ENCODE results near the gene COMT. TPM values are rescaled to one million over a fixed set of nuclear protein-coding genes. Genes with fewer than 3 reads are reported as not detected.

The COMT gene
- total RNA-seq, 1 donor from 2014 or later = 221 TPM

DNA sequence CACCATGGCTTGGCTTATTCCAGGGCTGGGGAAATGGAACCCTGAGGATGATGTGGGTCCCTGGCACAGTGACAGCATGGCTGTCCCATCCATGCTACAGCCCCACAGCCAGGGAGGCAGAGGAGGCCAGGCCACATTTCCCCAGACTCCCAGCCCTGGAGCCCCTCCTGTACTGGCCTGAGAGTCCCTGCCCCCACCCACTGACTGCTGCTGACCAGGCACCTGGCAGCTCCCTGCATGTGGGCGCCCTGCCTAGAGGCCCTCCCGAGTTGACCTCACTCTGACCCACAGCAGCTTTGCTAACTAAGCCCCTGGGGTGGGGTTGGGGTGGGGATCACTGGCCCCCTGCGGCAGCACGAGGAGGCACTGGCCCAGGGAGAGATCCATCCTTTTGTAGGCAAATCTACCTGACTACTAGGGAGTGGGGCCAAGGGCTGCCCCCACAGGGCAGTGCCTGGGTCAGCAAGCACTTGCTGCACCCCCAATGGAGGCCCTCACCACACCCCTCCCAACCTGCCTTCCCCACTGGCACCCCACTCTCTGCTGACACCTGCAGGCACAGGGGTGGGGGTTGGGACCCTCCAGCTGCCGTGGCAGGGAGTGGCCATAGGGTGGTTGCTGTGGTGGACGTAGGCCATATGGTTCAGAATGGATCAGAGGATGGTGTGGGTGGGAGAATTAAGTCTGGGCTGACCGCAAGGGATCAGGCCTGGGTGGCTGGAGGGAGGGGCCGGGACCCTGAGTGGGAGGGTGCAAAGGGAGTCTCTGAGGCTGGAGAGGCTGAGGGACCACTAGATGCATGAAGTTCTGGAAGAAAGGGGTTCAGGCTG, 57.6 kb downstream of the COMT start:
- Histone ChIP-seq H3K4me3 (ENCODE audit: low read depth, low read length) (no peak overlapping the region), H3K27me3 (ENCODE audit: control insufficient read depth, insufficient read depth, low read length) (peaks cover 4% of the 10 kb centered on the region), H3K36me3 (ENCODE audit: control insufficient read depth, insufficient read depth, low read length) (no peaks in the 10 kb centered on the region)
- FAIRE-seq (no peak), DNase-seq (ENCODE audit: low read depth) (no peak)
- TF ChIP-seq, protein P1, sequence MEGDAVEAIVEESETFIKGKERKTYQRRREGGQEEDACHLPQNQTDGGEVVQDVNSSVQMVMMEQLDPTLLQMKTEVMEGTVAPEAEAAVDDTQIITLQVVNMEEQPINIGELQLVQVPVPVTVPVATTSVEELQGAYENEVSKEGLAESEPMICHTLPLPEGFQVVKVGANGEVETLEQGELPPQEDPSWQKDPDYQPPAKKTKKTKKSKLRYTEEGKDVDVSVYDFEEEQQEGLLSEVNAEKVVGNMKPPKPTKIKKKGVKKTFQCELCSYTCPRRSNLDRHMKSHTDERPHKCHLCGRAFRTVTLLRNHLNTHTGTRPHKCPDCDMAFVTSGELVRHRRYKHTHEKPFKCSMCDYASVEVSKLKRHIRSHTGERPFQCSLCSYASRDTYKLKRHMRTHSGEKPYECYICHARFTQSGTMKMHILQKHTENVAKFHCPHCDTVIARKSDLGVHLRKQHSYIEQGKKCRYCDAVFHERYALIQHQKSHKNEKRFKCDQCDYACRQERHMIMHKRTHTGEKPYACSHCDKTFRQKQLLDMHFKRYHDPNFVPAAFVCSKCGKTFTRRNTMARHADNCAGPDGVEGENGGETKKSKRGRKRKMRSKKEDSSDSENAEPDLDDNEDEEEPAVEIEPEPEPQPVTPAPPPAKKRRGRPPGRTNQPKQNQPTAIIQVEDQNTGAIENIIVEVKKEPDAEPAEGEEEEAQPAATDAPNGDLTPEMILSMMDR (IDR thresholded peaks at IDR 0.05; ENCODE audit: insufficient read depth, low read length, severe bottlenecking) = no peak

DNA sequence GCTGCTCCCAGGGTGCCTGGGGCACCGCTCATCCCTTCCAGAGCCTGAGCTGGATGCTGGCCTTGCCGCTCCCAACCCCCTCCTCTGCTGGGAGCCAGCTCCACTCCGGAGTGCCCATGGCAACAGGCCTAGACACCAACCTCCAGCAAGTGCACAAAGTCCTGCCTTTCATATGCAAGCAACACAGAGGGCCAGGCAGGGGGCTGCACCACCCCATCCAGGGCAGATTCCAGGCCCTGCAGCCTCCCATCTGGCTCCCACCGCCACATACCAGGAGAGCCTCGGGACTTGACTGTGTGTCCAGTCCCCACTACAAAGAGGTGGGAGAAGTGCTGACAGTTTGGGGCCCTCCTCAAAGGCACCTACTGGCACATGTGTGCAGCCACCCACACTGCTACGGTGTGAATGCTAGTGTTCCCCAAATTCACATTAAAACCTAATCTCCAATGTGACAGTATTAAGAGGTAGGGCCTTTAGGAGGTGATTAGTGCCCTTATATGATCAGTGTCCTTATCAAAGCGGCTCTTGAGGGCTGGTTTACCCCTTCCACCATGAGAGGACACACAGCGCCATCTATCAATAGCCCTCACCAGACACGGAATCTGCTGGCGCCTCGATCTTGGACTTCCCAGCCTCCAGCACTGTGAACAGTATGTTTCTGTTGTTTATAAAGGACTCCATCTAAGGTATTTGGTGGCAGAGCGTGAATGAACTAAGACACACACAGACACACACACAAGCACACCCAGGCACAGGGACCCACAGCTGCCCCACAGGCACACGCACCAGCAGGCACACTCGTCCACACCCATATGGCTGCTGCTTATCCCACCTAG, 58.9 kb downstream of the COMT start:
- no peak for FAIRE-seq
- Histone ChIP-seq H3K27me3 (ENCODE audit: control insufficient read depth, insufficient read depth, low read length) (peaks cover 4% of the 10 kb centered on the region), H3K4me3 (ENCODE audit: low read depth, low read length) (no peak overlapping the region), H3K36me3 (ENCODE audit: control insufficient read depth, insufficient read depth, low read length) (no peaks in the 10 kb centered on the region)
- DNase-seq (ENCODE audit: low read depth) = no peak
- TF ChIP-seq, protein P1 (IDR thresholded peaks at IDR 0.05; ENCODE audit: insufficient read depth, low read length, severe bottlenecking) = no peak

DNA sequence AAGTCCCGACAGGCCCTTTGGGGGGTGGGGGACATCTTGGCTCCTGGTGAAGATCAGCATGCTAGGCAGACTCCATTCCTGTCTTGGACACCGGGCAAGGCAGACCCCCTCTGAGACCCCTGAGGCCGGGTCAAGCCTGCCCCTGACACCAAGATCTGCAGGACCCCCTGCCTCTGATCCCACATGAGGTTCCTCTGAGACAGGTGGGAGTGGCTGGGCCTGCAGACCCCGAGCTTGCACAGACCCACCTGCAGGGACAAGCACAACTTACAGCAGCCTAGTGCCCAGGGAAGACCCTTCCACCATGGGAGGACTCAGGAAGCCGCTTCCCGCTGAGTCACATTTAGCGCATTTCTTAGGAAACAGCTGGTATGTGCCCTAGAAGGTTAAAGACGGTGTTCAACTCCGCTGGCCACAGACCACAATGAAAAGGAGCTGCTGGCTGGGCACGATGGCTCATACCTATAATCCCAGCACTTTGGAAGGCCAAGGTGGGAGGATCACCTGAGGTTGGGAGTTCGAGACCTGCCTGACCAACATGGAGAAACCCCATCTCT, 59.6 kb downstream of the COMT start:
- no peaks in the 10 kb centered on the region for H3K36me3 ChIP-seq (ENCODE audit: control insufficient read depth, insufficient read depth, low read length)
- TF ChIP-seq, protein P1 (IDR thresholded peaks at IDR 0.05; ENCODE audit: insufficient read depth, low read length, severe bottlenecking) = no peak
- no peak overlapping the region for H3K4me3 ChIP-seq (ENCODE audit: low read depth, low read length)
- FAIRE-seq (no peak), DNase-seq (ENCODE audit: low read depth) (no peak)
- peaks cover 4% of the 10 kb centered on the region for H3K27me3 ChIP-seq (ENCODE audit: control insufficient read depth, insufficient read depth, low read length)

DNA sequence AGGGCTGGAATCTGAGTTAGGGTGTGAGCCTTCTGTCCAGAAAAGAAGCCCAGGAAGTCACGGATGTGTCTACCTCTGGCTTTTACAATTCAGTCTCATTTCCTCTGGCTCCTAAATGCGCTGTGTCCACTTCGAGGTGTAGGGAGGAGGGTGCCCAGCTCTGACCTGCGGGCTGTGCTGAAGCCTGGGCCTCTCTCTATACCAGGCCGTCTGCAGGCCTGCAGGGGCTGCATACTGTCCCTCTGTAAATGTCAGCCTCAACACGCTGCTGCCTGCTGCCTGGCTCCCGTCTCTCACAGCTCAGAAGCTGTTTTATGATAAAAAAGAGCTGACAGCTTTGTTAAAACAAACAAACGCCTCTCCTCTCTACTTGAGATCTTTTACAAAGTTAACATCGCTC, 60.6 kb downstream of the COMT start:
- FAIRE-seq = no peak
- no peak for DNase-seq (ENCODE audit: low read depth)

DNA sequence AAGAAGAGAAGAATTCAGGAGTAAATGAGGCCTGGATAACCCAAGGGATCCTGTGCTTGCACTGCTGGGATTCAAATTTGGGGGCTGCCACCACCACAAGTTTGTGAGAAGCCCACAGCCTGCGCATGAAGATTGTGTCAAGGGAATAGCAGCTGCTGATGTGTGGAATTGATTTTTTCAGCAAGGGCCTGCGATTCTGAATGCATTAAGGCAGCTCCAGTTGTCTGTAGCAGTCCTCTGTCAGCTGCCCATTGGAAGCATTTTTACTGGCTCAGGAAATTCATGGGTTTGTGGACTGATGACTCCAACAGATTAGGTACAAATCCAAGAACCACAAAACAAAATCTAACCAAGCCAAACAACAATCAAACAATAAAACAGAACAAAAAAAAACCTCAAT, 61.1 kb downstream of the COMT start:
- H3K36me3 ChIP-seq (ENCODE audit: control insufficient read depth, insufficient read depth, low read length) = no peaks in the 10 kb centered on the region
- TF ChIP-seq, protein P1 (IDR thresholded peaks at IDR 0.05; ENCODE audit: insufficient read depth, low read length, severe bottlenecking) = no peak
- FAIRE-seq (no peak), DNase-seq (ENCODE audit: low read depth) (no peak)
- peaks cover 1% of the 10 kb centered on the region for H3K27me3 ChIP-seq (ENCODE audit: control insufficient read depth, insufficient read depth, low read length)
- no peak overlapping the region for H3K4me3 ChIP-seq (ENCODE audit: low read depth, low read length)

More for the DNA sequence above, 60.6 kb downstream of the COMT start:
- Histone ChIP-seq H3K36me3 (ENCODE audit: control insufficient read depth, insufficient read depth, low read length) (no peaks in the 10 kb centered on the region), H3K4me3 (ENCODE audit: low read depth, low read length) (no peak overlapping the region), H3K27me3 (ENCODE audit: control insufficient read depth, insufficient read depth, low read length) (peaks cover 4% of the 10 kb centered on the region)
- TF ChIP-seq, protein P1 (IDR thresholded peaks at IDR 0.05; ENCODE audit: insufficient read depth, low read length, severe bottlenecking) = no peak
